ENCODE measurements around the gene ENDOG. TPM values are rescaled to one million over a fixed set of nuclear protein-coding genes. Genes with fewer than 3 reads are reported as not detected.

Gene ENDOG
- total RNA-seq, 1 experiment from 2014 or later: 16.7 TPM

- Histone ChIP-seq H4K20me1 (ENCODE audit: control insufficient read depth, insufficient read depth, insufficient read length) (no peaks in the 10 kb centered on the region), H3K27me3 (ENCODE audit: insufficient read depth, low read length) (no peaks in the 10 kb centered on the region), H3T11ph (ENCODE audit: low read length) (no peak overlapping the region), H3K79me1 (ENCODE audit: insufficient read depth, low read depth, low read length, poor library complexity, severe bottlenecking) (no peaks in the 10 kb centered on the region), H3K4ac (ENCODE audit: low read depth, low read length) (no peak overlapping the region), H3K56ac (ENCODE audit: insufficient read length, low read depth, low read length) (no peak overlapping the region), H3K23me2 (ENCODE audit: insufficient read length, low read depth, low read length, poor library complexity, severe bottlenecking) (peaks cover 11% of the 10 kb centered on the region), H3K18ac (ENCODE audit: insufficient read length, low read depth, low read length) (no peak overlapping the region), H2BK20ac (ENCODE audit: low read depth, low read length, poor library complexity, severe bottlenecking) (no peak overlapping the region), H3K4me1 (ENCODE audit: insufficient read depth, low read length) (no peaks in the 10 kb centered on the region), H2BK5ac (ENCODE audit: insufficient read length, low read length) (no peak overlapping the region), H3K27ac (ENCODE audit: insufficient read length, low read depth, low read length) (no peak overlapping the region), H3K9me3 (ENCODE audit: control insufficient read depth, low read depth, low read length) (no peaks in the 10 kb centered on the region), H2AFZ (ENCODE audit: low read length) (no peak overlapping the region), H3K9ac (ENCODE audit: extremely low read depth, insufficient read length, low read length) (no peak overlapping the region), H4K5ac (ENCODE audit: insufficient read length, low read depth, low read length) (no peak overlapping the region), H4K8ac (replicated peaks; ENCODE audit: insufficient read length, low read depth, low read length) (no peak overlapping the region), H3K4me2 (ENCODE audit: insufficient read depth, insufficient read length, low read length) (no peak overlapping the region), H3K79me2 (ENCODE audit: insufficient read depth, low read length) (no peaks in the 10 kb centered on the region), H4K91ac (ENCODE audit: insufficient read length, low read depth, low read length) (no peak overlapping the region), H2BK15ac (ENCODE audit: low read depth, low read length) (no peak overlapping the region), H3K23ac (ENCODE audit: insufficient read length, low read depth, low read length) (no peak overlapping the region), H2BK120ac (ENCODE audit: low read depth, low read length, poor library complexity, severe bottlenecking) (no peak overlapping the region), H3K14ac (ENCODE audit: insufficient read depth, low read length) (no peak overlapping the region), H2AK5ac (ENCODE audit: insufficient read length, low read length) (no peak overlapping the region), H2BK12ac (ENCODE audit: insufficient read length, low read depth, low read length) (no peak overlapping the region)
- no peak overlapping the region for H3K27ac Mint-ChIP-seq
- H3K4me1 Mint-ChIP-seq: peaks cover 11 to 12% of the 10 kb centered on the region in 2 experiments
- WGBS (ENCODE audit: extremely low coverage, insufficient read length, low lambda C conversion rate): no CpG with 5 or more reads among the region's 22 CpGs
- H3K9me3 Mint-ChIP-seq: no peaks in the 10 kb centered on the region
- no peak overlapping the region; a peak in 1 of 5 replicates for H3K4me3 Mint-ChIP-seq
- H3K27me3 Mint-ChIP-seq (ENCODE audit: low read depth): no peaks in the 10 kb centered on the region; the same call in 1 of the 2 replicates
- no peak for TF ChIP-seq CTCF (conservative IDR thresholded peaks at IDR 0.05)
- peaks cover 28 to 65% (median 63%) of the 10 kb centered on the region in 3 experiments; a peak in 6 of 7 replicates for H3K36me3 Mint-ChIP-seq (ENCODE audit: insufficient read depth in 1 of 3, low read depth in 3 of 3)
- DNase-seq: no peak
Measured at GRCh38 chr9:128822407-128823042, 4.2 kb downstream of the ENDOG start.

Measured in H9 (cell line).